Measurements from ENCODE around the gene VPS37C.
"Not testable (repeated sequence)": the region's sequence is repeated elsewhere in the genome, so short reads cannot be mapped to it uniquely, and the experiment has no call there.

Gene VPS37C

GRCh38 chr11:61115498-61116224, 45.6 kb downstream of the VPS37C start:
- no peak for DNase-seq

- no peak for DNase-seq
Measured at GRCh38 chr11:61114913-61115312, 46.3 kb downstream of the VPS37C start.

GRCh38 chr11:61113201-61113600, 48.0 kb downstream of the VPS37C start:
- no peak for DNase-seq

GRCh38 chr11:61112575-61112974, 48.7 kb downstream of the VPS37C start:
- DNase-seq, result no peak

GRCh38 chr11:61111786-61112517, 49.3 kb downstream of the VPS37C start:
- DNase-seq, result no peak

GRCh38 chr11:61111050-61111435, 50.2 kb downstream of the VPS37C start:
- DNase-seq, result no peak

- no peak for DNase-seq
Measured at GRCh38 chr11:61110255-61111049, 50.8 kb downstream of the VPS37C start.

- DNase-seq, result no peak
Measured at GRCh38 chr11:61109671-61110070, 51.6 kb downstream of the VPS37C start.

GRCh38 chr11:61108847-61109585, 52.2 kb downstream of the VPS37C start:
- DNase-seq, result no peak

GRCh38 chr11:61107888-61108287, 53.3 kb downstream of the VPS37C start:
- DNase-seq, result no peak

- no peak for DNase-seq
Measured at GRCh38 chr11:61106894-61107470, 54.2 kb downstream of the VPS37C start.

- DNase-seq, result no peak
Measured at GRCh38 chr11:61106296-61106695, 54.9 kb downstream of the VPS37C start.

GRCh38 chr11:61104963-61105362, 56.3 kb downstream of the VPS37C start:
- DNase-seq, result no peak

- no peak for DNase-seq
Measured at GRCh38 chr11:61103851-61104423, 57.3 kb downstream of the VPS37C start.

- no peak for DNase-seq
Measured at GRCh38 chr11:61102667-61103571, 58.3 kb downstream of the VPS37C start.

- DNase-seq, result no peak
Measured at GRCh38 chr11:61098778-61099177, 62.4 kb downstream of the VPS37C start.

GRCh38 chr11:61098261-61098660, 63.0 kb downstream of the VPS37C start:
- not testable (repeated sequence) for DNase-seq

GRCh38 chr11:61095021-61095420, 66.2 kb downstream of the VPS37C start:
- no peak for DNase-seq

- not testable (repeated sequence) for DNase-seq
Measured at GRCh38 chr11:61094167-61094566, 67.1 kb downstream of the VPS37C start.

- no peak for DNase-seq
Measured at GRCh38 chr11:61092908-61093763, 68.1 kb downstream of the VPS37C start.
